Body of pancreas (tissue), 4 donors: ENCODE results near the gene EZH2.

Source experiments
- CTCF ChIP-seq, 7 experiments: fragments of 450-650 bp in 4 of 7; fragments of 200-600 bp in 3 of 7; sonication (generic) in 3 of 7; IDR thresholded peaks; one replicate each; pipeline ENCODE4 v1.5.1; 2016 to 2019; ENCODE audit warnings: antibody characterized with exemption in 7 of 7
- POLR2A ChIP-seq, 3 donors: fragments of 450-650 bp; IDR thresholded peaks; one replicate each; pipeline ENCODE4 v1.6.1; 2016; ENCODE audit warnings: antibody characterized with exemption in 3 of 3, mild to moderate bottlenecking in 2 of 3

DNA sequence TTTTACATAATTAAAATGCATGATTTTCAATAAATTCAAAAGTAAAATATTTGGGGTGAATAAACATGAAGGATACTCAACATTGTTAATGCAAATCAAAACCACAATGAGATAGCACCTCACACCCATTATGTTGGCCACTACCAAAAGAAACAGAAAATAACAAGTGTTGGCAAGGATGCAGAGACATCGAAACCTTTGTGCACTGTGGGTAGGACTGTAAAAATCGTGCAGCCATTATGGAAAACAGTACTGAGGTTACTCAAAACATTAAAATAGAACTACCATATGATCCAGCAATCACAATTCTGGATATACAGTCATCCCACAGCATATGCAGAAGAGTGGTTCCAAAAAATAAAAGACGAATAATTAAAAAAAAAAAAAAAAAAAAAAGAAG is 13.1 kb downstream of the EZH2 start:
- TF ChIP-seq CTCF (IDR thresholded peaks at IDR 0.05) (no peak), POLR2A (IDR thresholded peaks at IDR 0.05) (no peak)
